Measurements from ENCODE around the gene SPG7.

- TF ChIP-seq CTCF (IDR thresholded peaks at IDR 0.05; ENCODE audit: low read length) (no peak), EZH2 (IDR thresholded peaks at IDR 0.05; ENCODE audit: borderline replicate concordance, low read length) (no peak)
These were observed 90.0 kb downstream of the SPG7 start for GRCh38 chr16:89598199-89598598.
